LNCAP (cell line): ENCODE data around the gene SYT1.

Source experiments
- TF ChIP-seq, protein P1 (sequence below): fragments of 450-650 bp; IDR thresholded peaks from 2 replicates; pipeline ENCODE4 v1.5.1; 2017; ENCODE audit warnings: mild to moderate bottlenecking

SYT1 gene

DNA sequence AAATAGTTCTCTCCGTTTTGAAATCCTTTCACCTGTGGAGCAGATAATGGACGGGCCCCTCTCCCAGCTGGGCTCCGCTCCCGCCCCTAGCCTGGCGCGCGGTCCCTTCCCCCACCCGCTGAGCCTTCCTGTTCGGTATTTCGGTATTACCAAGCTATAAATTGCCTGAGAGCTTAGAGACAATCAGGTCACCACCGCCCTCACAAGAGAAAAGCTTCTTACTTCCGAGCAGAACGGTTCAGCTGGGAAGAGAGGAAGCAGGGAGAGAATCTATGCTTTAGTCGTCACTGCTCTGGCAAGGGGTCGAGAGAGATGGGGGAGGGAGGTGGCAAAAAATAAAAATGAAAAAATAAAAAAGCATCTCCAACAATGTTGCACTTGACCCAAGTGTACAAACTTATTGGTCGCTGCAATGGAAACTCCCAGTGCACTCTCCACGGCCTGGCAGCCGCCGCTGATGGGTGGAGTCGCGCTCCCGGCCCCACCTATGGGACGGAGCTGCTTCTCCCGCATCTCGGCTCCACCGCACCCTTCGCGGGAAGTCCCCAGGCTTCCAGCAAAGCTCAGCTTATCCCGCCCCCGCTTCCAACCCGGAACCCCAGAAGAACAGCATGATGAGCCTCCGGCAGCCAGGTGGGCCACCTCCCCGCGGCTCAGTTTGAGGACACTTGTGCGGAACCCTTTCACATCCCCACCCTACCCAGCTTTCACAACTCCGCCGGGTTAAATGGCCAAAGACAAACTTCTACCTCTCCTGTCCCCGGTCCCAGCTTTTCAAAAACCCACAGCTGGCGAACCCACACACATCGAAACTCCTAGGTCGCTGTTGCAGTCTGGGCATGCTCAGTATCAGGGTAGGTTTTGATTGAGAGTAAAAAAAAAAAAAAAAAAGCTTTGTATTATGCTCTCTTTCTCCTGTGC, 832 bp upstream of the SYT1 start:
- TF ChIP-seq, protein P1, sequence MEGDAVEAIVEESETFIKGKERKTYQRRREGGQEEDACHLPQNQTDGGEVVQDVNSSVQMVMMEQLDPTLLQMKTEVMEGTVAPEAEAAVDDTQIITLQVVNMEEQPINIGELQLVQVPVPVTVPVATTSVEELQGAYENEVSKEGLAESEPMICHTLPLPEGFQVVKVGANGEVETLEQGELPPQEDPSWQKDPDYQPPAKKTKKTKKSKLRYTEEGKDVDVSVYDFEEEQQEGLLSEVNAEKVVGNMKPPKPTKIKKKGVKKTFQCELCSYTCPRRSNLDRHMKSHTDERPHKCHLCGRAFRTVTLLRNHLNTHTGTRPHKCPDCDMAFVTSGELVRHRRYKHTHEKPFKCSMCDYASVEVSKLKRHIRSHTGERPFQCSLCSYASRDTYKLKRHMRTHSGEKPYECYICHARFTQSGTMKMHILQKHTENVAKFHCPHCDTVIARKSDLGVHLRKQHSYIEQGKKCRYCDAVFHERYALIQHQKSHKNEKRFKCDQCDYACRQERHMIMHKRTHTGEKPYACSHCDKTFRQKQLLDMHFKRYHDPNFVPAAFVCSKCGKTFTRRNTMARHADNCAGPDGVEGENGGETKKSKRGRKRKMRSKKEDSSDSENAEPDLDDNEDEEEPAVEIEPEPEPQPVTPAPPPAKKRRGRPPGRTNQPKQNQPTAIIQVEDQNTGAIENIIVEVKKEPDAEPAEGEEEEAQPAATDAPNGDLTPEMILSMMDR = no peak

DNA sequence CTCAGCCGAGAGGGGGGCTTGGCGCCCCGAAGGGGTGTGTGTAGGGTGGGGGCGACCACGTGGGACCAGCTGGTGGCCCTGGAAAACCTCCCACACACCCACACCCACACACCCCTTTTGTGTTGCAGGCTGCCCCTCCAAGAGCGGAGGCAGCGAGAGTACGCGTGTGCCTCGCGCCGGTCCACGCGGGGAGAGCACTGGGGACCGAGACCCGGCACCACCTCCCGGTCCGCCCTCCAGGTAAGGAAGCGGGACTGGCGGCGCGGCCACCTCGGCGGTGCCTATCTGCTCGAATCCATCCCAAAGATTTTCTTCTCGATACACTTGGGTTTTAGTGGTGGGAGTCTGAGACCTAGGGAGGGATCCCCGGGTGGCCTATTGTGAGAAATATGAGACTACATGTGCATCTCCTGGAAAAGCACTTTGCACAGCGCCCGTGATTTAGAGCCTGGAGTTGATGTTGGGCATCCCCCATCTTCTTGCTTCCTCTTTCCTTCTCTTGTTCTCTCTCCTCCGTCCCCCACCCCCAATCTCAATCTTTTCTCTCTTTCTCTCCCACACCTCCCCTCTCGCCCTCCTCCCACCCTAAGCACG, 393 bp downstream of the SYT1 start:
- TF ChIP-seq, protein P1 = no peak

DNA sequence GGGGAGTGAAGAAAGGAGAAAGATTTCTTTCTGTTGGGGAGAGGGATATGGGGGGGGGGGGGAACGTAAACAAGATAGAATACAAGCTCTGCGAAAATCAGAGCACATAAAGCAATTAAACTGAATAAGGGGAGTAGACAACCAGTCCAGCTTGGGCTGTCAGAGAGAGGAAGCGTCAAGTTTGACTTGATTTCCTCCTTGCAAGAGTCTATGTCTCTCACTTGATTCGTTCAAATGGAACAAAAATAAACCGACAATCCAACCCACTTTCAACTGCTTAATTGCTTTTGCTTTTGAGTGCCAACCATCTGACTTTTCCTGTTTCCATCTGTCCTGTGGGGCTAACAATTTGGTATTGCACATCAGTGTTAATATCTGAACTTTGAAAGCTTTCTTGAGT, 942 bp downstream of the SYT1 start:
- TF ChIP-seq, protein P1 = no peak

DNA sequence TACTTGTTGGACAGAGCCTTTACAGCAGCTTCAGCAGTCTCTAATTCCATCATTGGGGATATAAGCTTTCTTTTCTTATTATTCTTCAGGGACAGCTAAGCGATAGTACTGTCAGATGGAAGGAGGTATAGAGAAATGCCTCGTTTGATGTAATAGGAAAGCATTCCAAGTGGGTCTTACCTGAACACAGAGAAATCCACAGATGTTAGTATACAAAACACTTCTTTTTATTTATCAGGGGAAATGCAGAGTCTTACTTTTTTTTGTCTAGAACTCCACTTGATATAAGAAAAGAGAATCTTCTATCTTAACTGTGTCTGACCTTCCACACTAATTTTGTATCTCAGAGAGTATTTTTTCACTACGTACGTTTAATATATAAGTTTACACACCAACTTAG, 1.9 kb downstream of the SYT1 start:
- TF ChIP-seq, protein P1 = no peak

DNA sequence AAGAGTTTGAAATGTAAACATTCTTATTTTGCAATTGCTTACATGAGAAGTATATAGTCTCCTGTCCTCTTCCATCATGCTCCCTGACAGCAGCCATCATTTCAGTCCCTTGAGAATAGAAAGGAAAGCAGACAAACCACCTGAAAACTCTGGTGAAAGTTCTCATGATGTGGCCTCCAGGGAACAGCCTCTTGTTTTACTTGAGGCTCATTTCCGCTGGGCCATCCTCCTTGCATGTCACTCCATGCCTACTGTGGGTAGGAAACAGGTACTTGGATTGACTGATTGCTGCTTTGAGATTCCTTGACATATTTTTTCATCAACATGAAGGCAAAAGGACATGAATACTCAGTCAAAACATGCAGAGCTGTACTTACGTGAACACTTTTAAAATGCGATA, 6.0 kb downstream of the SYT1 start:
- TF ChIP-seq, protein P1 = no peak

DNA sequence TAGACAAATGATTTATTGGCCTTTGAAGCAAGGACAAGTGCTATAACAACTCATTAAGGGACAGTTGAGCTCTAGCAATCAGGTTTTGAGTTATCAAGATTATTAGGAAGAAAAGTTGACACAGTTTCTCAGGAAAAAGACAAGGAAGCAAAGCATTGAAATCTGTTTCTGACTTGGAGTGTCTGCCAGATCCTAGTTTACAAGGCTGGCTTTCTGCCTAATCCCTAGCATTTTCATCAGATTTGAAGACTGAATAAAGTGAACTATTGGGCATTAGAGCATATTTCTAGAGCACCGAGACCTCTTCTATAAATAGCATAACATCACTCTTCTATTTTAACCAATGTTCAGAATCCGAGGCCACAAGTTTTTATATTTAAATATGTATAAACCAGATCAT, 7.0 kb downstream of the SYT1 start:
- TF ChIP-seq, protein P1 = no peak

DNA sequence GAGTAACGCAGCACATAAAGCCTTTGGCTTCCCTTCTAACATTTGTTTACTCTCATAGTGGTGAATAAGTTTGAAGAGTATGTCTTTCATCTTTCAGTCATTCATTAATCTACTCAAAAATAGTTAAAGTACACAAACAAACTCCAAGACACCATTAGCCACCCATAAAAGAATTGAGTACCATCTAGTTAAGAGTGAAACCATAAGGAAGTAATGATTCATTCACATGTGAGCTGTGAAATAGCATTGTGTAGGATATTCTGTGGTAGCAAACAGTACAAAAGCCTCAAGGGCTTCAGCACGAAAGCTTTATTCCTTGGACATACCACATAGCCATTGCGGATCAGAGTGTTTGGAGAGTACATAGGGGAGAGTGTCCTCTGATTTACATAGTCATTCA, 13.9 kb downstream of the SYT1 start:
- TF ChIP-seq, protein P1 = no peak
